ENCODE results near the gene NNAT. TPM values are rescaled to one million over a fixed set of nuclear protein-coding genes. Genes with fewer than 3 reads are reported as not detected.
"Not testable (repeated sequence)": the region's sequence is repeated elsewhere in the genome, so short reads cannot be mapped to it uniquely, and the experiment has no call there.

Gene NNAT, protein sequence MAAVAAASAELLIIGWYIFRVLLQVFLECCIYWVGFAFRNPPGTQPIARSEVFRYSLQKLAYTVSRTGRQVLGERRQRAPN
- 1 to 10 TPM in 1 of 2 donors, under 1 TPM in 1; 0.93 to 2.1 TPM for total RNA-seq

DNA sequence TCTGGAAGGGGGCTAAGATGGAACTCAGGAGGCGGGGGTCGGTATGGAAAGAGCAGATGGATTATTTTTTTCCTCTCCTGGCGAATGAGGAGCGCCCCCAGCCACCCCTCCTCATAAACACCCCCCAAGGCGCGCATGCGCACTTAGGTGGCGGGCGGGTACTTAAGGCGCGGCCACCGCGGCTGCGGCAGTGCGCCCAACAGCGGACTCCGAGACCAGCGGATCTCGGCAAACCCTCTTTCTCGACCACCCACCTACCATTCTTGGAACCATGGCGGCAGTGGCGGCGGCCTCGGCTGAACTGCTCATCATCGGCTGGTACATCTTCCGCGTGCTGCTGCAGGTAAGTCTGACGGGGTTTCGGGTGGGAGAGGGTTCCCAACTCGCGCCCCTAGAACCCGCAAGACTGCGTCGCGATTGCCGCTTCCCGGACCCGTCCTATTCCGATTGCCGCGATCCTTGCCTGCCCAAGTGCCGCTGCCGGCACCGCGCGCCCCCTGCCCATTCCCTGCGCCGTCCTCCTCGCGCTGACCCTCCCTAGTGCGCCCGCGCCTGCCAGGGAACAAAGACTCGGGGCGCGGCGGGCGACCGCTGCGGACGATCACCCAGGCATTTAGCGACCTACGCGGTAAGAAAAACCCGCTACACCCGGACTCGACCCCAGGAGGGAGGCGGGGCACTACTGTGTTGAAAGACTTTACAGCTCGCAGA, at the start of gene NNAT:
Gene NNAT, plus strand, starts transcription at position 190 of the 711 bp plus-strand sequence. Its CDS starts 82 bp downstream, at position 272.
- Mint-ChIP-seq H3K27ac (no peak within 1 kb of the TSS), H3K9me3 (no peaks in the 10 kb centered on the region), H3K36me3 (no peaks in the 10 kb centered on the region)
- DNase-seq (ENCODE audit: low spot score in 2 of 2) (no peak), ATAC-seq (peak in 1 of 2 donors; percentile 50)

DNA sequence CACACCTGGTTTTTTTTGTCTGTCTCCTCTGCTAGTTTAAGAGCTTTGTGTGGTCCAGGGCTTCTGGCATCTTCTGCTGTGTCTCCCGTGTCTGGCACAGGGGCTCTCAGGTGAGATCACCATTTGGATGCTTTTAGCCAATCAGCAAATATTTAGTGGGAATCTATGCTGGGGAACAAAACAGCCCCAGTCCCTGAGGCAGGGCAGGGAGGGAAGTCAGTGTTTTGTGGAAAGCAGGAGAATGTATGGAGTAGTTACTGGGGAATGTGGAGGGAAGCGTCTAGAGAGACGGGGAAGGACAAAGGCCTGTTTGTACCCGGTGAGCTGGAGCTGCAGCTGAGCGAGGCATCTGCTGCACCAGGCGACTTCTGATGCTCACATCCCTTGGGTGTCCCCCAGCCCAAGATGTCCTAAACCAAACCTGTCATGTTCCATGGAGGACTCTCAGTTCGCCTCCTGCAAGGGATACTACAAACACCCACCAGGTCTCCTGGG, 49.3 kb upstream of the NNAT start:
- Mint-ChIP-seq H3K9me3 (no peaks in the 10 kb centered on the region), H3K27ac (no peak overlapping the region), H3K36me3 (no peaks in the 10 kb centered on the region)
- no peak for DNase-seq (ENCODE audit: low spot score in 2 of 2)
- ATAC-seq: no peak

- DNase-seq (ENCODE audit: low spot score in 2 of 2); H3K9me3 Mint-ChIP-seq; ATAC-seq; H3K36me3 Mint-ChIP-seq; H3K27ac Mint-ChIP-seq: not testable (repeated sequence)
These were observed 48.6 kb upstream of the NNAT start for GRCh38 chr20:37472435-37472834.

GRCh38 chr20:37473249-37474000, 47.6 kb upstream of the NNAT start:
- Mint-ChIP-seq H3K9me3 (no peaks in the 10 kb centered on the region), H3K36me3 (no peaks in the 10 kb centered on the region), H3K27ac (no peak overlapping the region)
- no peak for ATAC-seq
- no peak for DNase-seq (ENCODE audit: low spot score in 2 of 2)

DNA sequence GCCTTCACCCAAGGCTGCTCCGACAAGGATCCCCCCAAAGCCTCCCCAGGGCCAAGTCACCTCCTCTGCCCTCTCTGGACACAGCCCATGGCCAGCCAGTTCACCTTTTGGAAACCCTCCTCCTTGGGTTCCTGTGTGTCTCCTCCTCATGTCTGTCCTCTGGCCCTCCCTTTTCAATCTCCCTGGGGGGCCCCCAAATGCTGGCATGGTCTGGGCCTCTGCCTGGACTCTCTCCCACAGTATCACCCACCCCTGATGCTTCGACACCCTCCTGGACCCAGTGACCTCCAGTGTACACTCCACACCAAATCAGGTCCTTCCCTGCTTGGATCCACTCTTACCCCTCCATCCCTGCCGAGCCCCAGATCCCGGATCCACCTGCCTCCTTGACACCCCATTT, 46.7 kb upstream of the NNAT start:
- H3K9me3 Mint-ChIP-seq: no peaks in the 10 kb centered on the region
- H3K36me3 Mint-ChIP-seq: no peaks in the 10 kb centered on the region
- no peak overlapping the region for H3K27ac Mint-ChIP-seq
- ATAC-seq: no peak
- no peak for DNase-seq (ENCODE audit: low spot score in 2 of 2)

DNA sequence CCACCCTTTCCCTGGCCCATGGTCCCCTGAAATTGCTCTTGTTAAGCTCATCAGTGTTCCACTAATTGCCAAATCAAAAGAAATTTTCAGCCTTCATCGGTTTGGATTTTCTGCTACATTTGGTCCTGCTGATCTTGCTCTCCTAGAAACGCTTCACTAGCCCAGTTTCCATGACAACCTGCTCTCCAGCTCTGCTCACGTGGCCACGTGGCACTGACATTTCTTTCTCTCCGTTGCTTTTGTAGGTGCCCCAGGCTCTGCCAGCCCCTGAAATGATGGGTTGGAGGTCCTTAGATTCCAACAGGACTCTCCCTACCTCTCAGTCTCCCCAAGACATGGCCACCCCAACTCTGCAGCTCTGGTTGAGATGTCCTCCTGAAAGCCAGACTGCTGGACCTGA, 45.8 kb upstream of the NNAT start:
- Mint-ChIP-seq H3K36me3 (no peaks in the 10 kb centered on the region), H3K9me3 (no peaks in the 10 kb centered on the region), H3K27ac (peak overlapping the region in 1 of 2 donors; percentile 61)
- ATAC-seq: no peak
- no peak for DNase-seq (ENCODE audit: low spot score in 2 of 2)

GRCh38 chr20:37477041-37477440, 44.0 kb upstream of the NNAT start:
- no peaks in the 10 kb centered on the region for H3K36me3 Mint-ChIP-seq
- ATAC-seq: no peak
- H3K9me3 Mint-ChIP-seq: no peaks in the 10 kb centered on the region
- DNase-seq (ENCODE audit: low spot score in 2 of 2): no peak
- no peak overlapping the region for H3K27ac Mint-ChIP-seq

DNA sequence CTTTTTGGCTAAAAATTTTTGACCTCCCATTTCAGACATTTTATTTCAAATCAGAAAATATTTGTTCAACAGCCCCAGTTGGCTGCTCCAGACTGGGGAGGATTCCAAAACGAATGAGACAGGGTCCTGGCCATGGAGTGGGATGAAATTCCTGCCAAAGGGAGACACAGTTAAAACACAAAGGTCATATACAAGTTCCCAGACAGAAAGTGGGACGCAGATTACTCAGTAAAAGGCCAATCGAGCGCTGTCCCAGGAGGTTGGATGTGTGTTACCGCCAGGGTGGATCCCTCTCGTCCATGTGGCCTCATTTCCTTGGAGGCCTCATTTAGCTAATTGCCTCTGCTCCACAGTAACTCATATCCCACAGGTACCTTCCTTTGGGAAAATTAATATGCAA, 41.8 kb upstream of the NNAT start:
- Mint-ChIP-seq H3K36me3 (no peaks in the 10 kb centered on the region), H3K27ac (no peak overlapping the region), H3K9me3 (no peaks in the 10 kb centered on the region)
- no peak for ATAC-seq
- DNase-seq (ENCODE audit: low spot score in 2 of 2): no peak

- no peaks in the 10 kb centered on the region for H3K9me3 Mint-ChIP-seq
- no peak for DNase-seq (ENCODE audit: low spot score in 2 of 2)
- no peak for ATAC-seq
- H3K27ac Mint-ChIP-seq: no peak overlapping the region
- no peaks in the 10 kb centered on the region for H3K36me3 Mint-ChIP-seq
These were observed 40.9 kb upstream of the NNAT start for GRCh38 chr20:37479925-37480691.

GRCh38 chr20:37480919-37481318, 40.1 kb upstream of the NNAT start:
- no peak overlapping the region for H3K27ac Mint-ChIP-seq
- H3K36me3 Mint-ChIP-seq: no peaks in the 10 kb centered on the region
- no peaks in the 10 kb centered on the region for H3K9me3 Mint-ChIP-seq
- DNase-seq (ENCODE audit: low spot score in 2 of 2): no peak
- ATAC-seq: no peak

GRCh38 chr20:37481610-37482009, 39.4 kb upstream of the NNAT start:
- H3K36me3 Mint-ChIP-seq: no peaks in the 10 kb centered on the region
- ATAC-seq: no peak
- H3K27ac Mint-ChIP-seq: no peak overlapping the region
- DNase-seq (ENCODE audit: low spot score in 2 of 2): no peak
- H3K9me3 Mint-ChIP-seq: no peaks in the 10 kb centered on the region

- H3K9me3 Mint-ChIP-seq: no peaks in the 10 kb centered on the region
- ATAC-seq: no peak
- no peak for DNase-seq (ENCODE audit: low spot score in 2 of 2)
- H3K27ac Mint-ChIP-seq: no peak overlapping the region
- H3K36me3 Mint-ChIP-seq: no peaks in the 10 kb centered on the region
These were observed 36.7 kb upstream of the NNAT start for GRCh38 chr20:37484331-37484730.

GRCh38 chr20:37486209-37486608, 34.8 kb upstream of the NNAT start:
- H3K9me3 Mint-ChIP-seq; H3K36me3 Mint-ChIP-seq; DNase-seq (ENCODE audit: low spot score in 2 of 2); ATAC-seq: not testable (repeated sequence)
- H3K27ac Mint-ChIP-seq: peak overlapping the region in 1 of 2 donors; percentile 12

GRCh38 chr20:37490663-37491350, 30.2 kb upstream of the NNAT start:
- Mint-ChIP-seq H3K36me3 (no peaks in the 10 kb centered on the region), H3K9me3 (peaks cover 0 to 5% of the 10 kb centered on the region in 2 donors), H3K27ac (no peak overlapping the region)
- DNase-seq (ENCODE audit: low spot score in 2 of 2) (no peak), ATAC-seq (no peak)

- ATAC-seq (no peak), DNase-seq (ENCODE audit: low spot score in 2 of 2) (no peak)
- H3K27ac Mint-ChIP-seq: no peak overlapping the region
- H3K36me3 Mint-ChIP-seq: no peaks in the 10 kb centered on the region
- peaks cover 0 to 5% of the 10 kb centered on the region in 2 donors for H3K9me3 Mint-ChIP-seq
These were observed 28.9 kb upstream of the NNAT start for GRCh38 chr20:37492096-37492625.

GRCh38 chr20:37492945-37493344, 28.1 kb upstream of the NNAT start:
- ATAC-seq: no peak

More at GRCh38 chr20:37492945-37493344, 28.1 kb upstream of the NNAT start:
- DNase-seq (ENCODE audit: low spot score in 2 of 2): no peak
- H3K27ac Mint-ChIP-seq: no peak overlapping the region
- no peaks in the 10 kb centered on the region for H3K36me3 Mint-ChIP-seq
- peaks cover 0 to 5% of the 10 kb centered on the region in 2 donors for H3K9me3 Mint-ChIP-seq
